ENCODE measurements around the gene RSAD2.

The RSAD2 gene

GRCh38 chr2:6905668-6906067 lies 28.1 kb downstream of the RSAD2 start:
- DNase-seq (ENCODE audit: low read depth in 1 of 2, low spot score in 1 of 2): no peak

DNA sequence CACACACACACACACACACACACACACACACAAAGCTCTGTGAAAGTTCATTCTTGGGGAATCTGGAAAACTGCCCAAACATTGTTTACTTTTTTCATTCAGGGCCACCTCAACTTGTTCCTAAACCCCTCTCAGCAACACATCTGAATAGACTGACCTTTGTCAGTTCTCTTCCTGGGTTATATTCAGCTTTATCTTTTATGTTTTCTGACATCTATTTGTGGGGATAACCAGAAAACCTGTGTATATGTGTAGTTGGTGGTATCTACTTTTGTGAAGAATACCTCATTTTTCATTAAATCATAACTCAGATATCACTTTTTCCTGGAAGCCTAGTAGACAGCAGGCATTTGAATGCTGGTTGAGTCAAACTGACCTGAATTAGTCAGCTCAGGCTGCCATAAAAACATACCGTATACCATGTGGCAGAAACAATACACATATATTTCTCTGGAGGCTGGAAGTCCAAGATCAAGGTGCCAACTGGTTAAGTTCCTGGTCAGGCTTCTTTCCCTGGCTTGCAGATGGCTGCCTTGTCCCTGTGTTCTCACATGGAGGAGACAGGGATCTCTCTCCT lies 28.7 kb downstream of the RSAD2 start:
- DNase-seq (ENCODE audit: low read depth in 1 of 2, low spot score in 1 of 2): no peak

GRCh38 chr2:6908291-6908690 lies 30.7 kb downstream of the RSAD2 start:
- no peak for DNase-seq (ENCODE audit: low read depth in 1 of 2, low spot score in 1 of 2)

DNA sequence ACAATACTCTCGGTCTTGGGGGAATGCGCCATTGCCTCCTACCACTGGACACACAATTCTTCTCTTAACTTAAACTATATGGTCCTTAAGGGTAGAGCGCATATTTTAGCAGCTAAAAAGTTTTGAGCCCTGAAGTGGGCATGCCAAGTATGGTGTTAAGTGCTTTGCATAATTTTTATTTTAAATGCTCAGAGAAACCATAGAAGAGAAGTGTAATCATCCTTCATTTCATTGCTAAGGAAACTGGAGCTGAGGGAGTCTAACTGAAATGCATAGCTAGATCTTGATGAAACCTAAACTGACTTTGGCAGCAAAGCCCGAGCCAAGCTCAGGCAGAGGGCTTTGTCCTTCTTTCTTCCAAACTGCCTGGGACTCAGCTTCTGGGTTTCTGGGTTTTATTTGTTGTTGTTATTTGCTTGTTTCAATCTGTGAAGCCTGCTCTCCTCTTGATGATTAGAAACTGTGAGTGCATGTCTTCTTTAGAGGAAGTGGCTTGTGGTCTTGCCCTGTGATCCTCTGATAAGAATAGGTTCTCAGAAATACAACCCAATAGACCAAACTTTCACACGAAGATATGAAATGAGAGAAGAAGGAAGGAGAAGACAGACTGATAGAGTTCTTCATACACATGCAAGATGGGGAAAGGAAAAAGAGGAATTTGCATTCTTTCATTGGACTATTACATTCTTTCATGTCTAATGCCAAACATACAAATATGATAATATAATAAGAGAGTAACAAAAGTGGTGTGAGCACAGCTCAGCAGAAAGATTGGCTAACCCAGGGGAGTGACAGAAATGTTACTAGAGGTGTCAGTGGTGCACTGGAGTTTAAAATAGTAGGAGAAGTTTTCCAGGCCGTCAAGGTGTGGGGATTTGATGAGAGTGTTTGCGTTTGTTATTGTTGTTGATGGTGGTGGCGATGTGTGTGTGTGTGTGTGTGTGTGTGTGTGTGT lies 32.1 kb downstream of the RSAD2 start:
- DNase-seq (ENCODE audit: low read depth in 1 of 2, low spot score in 1 of 2): peak in 1 of 2 donors; percentile 33

GRCh38 chr2:6911721-6912120 lies 34.1 kb downstream of the RSAD2 start:
- DNase-seq (ENCODE audit: low read depth in 1 of 2, low spot score in 1 of 2): no peak

GRCh38 chr2:6913415-6914157 lies 36.0 kb downstream of the RSAD2 start:
- peak in 1 of 2 donors; percentile 57 for DNase-seq (ENCODE audit: low read depth in 1 of 2, low spot score in 1 of 2)

- DNase-seq (ENCODE audit: low read depth in 1 of 2, low spot score in 1 of 2): no peak
These were observed 37.3 kb downstream of the RSAD2 start for GRCh38 chr2:6914828-6915227.

GRCh38 chr2:6915399-6915798 lies 37.8 kb downstream of the RSAD2 start:
- no peak for DNase-seq (ENCODE audit: low read depth in 1 of 2, low spot score in 1 of 2)

- DNase-seq (ENCODE audit: low read depth in 1 of 2, low spot score in 1 of 2): no peak
These were observed 38.6 kb downstream of the RSAD2 start for GRCh38 chr2:6916224-6916623.

DNA sequence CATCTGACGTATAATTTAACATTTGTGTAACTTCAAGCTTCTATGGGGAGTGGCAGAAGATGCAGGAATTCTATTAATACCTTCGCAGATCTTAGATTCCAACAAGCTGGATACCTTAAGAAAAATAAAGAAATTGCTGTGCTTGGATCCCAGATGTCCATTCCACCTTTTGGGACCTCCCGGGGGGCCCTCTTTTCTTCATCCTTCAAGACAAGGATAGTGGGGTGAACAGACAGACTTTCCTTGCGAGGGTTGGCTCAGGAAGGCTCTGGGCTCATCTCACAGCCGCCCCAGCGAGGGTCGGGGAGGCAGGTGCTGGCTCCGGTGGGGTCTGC lies 39.1 kb downstream of the RSAD2 start:
- DNase-seq (ENCODE audit: low read depth in 1 of 2, low spot score in 1 of 2): no peak

DNA sequence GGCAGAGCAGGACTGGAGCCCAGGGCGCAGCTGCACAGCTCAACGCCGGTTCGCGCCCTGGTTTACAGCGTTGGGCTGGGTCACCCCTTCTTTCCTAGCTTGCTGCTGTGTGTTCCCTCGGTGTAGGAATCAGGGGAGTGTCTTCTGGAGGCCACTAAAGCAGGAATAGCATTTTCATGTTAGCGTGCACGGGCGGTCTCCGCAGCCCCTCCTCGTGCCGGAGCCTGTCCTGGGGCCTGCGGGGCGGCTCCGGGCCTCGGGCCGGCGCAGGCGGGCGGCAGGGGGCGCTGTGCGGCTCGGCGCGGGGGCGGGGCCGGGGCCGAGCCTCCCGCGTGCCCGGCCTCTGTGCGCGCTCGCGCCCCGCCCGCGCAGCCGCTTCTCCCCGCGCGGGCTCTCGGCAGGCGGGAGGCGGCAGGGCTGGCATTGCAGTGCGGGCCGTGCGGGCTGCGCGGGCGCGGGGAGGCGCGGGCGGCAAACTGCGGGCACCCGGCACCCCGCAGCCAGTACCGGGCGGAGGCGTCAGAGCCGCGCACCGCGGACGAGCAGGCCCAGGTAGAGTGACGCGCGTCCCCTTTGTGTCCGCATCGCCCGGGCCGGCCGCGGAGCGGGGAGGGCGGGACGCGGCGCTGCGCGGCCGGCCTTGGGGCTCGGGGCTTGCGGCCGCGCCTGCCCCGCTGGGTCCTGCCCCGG lies 39.6 kb downstream of the RSAD2 start, which contains the start of gene RNF144A:
Gene RNF144A, plus strand, starts transcription at position 342 of the 690 bp plus-strand sequence. CDS start 79,515 bp downstream, outside the sequence.
- peak; percentile 52 to 57 for DNase-seq (ENCODE audit: low read depth in 1 of 2, low spot score in 1 of 2)

DNA sequence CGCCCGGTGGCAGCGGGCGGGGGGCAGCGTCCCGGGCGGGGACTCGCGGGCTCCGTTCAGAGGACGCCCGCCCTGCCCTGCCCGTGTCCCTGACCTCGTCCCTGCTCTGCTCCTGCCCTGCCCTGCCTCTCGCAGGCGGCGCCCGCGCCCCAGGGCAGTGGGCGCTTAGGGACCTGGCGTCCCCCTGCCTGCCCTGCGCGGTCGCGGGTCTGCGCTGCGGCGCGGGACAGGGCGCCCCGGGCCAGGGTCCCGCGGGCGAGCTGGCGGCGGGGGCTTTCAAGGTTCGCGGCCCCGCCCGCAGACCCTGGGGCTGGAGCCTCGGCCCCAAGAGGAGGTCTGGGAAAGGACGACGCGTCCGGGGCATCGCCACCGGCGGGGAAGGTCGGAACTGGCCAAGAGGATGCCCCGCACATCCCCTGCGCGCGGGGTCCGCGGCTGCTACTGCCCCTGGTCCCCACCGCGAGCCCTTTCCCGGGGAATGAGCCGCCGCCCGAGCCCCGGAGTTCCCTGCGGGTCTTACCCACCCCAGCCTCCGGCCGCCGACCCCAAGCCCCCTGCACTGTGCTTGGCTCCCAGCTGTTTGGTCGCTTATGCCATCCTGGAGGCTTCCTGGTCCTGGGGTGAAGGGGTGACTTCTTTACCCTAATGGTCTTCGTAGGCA lies 40.3 kb downstream of the RSAD2 start:
- no peak for DNase-seq (ENCODE audit: low read depth in 1 of 2, low spot score in 1 of 2)

DNA sequence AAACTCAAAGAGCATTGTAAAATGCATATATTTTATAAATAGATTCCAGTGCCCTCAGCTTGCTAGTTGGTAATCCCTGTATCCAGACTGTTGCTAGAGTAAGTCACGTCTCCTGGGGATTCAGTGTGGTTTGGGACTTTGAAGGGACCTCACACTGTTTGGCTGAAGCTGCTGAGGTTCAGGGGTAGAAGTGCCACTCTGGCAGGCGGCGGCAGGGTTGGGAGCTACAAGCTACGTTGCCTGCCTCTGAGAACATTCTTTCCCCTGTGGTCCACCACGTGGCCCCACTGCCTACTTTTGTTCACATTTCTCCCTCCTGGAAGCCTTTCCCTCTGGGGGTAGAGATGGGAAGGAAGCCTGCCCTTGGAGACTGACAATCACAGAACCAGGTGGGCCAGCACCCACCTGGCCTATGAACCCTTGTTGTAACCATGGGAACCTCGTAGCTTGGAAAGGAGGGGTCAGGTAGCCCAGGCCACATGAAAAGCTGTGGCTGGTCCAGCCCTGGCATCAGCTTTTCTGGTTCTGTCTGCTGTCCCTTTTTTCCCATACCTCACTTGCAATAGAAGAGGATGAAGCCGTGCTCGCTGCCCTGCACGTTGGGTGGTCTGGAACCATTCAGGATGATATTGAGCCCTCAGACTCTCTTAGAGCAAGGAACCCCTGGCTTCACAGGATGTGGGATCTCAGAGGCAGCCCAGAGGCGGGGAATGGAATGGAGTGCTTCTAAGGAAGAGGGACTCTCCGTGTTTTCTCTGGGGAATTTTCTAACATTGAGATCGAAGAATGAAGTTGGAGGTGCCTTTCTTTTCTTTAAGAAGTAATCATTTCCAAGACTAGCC lies 42.5 kb downstream of the RSAD2 start:
- DNase-seq (ENCODE audit: low read depth in 1 of 2, low spot score in 1 of 2): no peak

DNA sequence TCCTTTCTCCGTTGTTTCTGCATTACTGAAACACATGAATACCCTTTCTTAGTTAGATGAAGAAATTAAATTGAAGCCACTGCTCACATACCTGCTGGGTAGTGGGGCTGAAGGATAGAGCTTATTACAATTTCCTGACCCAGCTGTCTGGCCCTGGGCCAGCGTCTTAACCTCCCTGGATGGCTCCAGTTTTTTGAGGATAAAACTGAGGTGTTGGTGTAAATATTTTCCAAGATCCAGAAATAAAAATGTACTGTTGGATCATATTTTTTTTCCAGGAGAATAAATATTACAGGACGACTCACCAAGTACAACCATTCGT lies 43.1 kb downstream of the RSAD2 start:
- no peak for DNase-seq (ENCODE audit: low read depth in 1 of 2, low spot score in 1 of 2)

- no peak for DNase-seq (ENCODE audit: low read depth in 1 of 2, low spot score in 1 of 2)
These were observed 43.8 kb downstream of the RSAD2 start for GRCh38 chr2:6921321-6921922.

DNA sequence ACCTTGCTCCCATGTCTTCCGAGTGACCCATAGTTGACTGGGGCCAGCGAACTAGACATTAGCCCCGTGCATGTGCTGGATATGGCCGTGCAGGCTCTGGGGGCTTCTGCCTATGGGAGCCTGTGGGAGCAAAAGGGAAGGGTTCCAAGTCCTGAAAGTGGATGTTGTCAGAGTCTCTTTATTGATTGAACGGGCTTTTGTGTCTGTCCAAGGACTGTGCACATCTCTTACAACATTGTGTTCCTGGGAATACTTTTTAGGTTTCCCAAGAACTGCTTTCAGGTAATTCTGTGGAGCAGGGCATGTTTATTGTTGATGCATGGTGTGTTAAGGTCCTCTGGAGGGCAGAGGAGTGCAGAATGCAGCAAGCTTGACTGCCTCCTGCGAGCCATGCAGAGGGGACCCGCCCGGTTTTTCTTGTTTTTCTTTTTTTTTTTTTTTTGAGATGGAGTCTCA lies 44.7 kb downstream of the RSAD2 start:
- DNase-seq (ENCODE audit: low read depth in 1 of 2, low spot score in 1 of 2): no peak

DNA sequence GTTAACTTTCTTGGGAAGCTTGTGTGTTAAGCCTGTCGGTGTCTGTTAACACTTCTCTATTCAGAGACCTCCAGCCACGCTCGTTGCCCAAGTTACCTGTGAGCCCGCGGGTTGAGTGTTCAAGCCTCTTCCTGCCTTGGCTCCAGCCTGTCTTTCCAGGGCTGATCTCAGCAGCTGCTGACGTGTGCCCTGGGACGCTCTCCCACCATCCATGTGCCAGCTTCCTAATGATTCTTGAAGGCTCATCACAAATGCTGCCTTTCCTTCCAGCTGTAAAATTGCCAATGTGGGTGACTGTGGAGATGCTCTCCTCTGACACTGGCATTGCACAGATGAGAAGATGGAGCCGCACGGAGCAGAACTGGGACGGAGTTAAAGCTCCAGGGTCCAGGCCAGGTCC lies 45.7 kb downstream of the RSAD2 start:
- DNase-seq (ENCODE audit: low read depth in 1 of 2, low spot score in 1 of 2): no peak

- no peak for DNase-seq (ENCODE audit: low read depth in 1 of 2, low spot score in 1 of 2)
These were observed 46.7 kb downstream of the RSAD2 start for GRCh38 chr2:6924101-6924923.

Data from activated CD4-positive, alpha-beta T cell treated with anti-CD3 and anti-CD28 coated beads, Interleukin-2, amount 50 U/mL, for 24 hours (primary cell).